Measurements from ENCODE around the gene UTP14C. TPM values are rescaled to one million over a fixed set of nuclear protein-coding genes. Genes with fewer than 3 reads are reported as not detected.
"Not testable (repeated sequence)": the region's sequence is repeated elsewhere in the genome, so short reads cannot be mapped to it uniquely, and the experiment has no call there.

UTP14C gene, protein sequence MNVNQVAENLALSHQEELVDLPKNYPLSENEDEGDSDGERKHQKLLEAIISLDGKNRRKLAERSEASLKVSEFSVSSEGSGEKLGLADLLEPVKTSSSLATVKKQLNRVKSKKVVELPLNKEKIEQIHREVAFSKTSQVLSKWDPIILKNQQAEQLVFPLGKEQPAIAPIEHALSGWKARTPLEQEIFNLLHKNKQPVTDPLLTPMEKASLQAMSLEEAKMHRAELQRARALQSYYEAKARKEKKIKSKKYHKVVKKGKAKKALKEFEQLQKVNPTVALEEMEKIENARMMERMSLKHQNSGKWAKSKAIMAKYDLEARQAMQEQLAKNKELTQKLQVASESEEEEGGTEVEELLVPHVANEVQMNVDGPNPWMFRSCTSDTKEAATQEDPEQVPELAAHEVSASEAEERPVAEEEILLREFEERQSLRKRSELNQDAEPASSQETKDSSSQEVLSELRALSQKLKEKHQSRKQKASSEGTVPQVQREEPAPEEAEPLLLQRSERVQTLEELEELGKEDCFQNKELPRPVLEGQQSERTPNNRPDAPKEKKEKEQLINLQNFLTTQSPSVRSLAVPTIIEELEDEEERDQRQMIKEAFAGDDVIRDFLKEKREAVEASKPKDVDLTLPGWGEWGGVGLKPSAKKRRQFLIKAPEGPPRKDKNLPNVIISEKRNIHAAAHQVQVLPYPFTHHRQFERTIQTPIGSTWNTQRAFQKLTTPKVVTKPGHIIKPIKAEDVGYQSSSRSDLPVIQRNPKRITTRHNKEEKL
- total RNA-seq (16.9 TPM), polyA plus RNA-seq (ENCODE audit: insufficient read depth in 1 of 8, insufficient read length in 8 of 8, low replicate concordance in 1 of 8) (10 to 100 TPM; 15.5 to 24.2 (median 20.8) TPM)
- long read RNA-seq, donor 1, full-length matches to known transcripts: 2 of 2 reads
- long read RNA-seq, donor 1, partial matches to known transcripts: 0 of 2 reads
- long read RNA-seq, donor 1, other reads (novel, unspliced or antisense): 0 of 2 reads
- long read RNA-seq, donor 2: 0 reads
- long read RNA-seq, donor 3, full-length matches to known transcripts: 4 of 4 reads
- long read RNA-seq, donor 3, partial matches to known transcripts: 0 of 4 reads
- long read RNA-seq, donor 3, other reads (novel, unspliced or antisense): 0 of 4 reads
- long read RNA-seq, donor 4: 0 reads
- long read RNA-seq, donor 5, full-length matches to known transcripts: 11 of 11 reads
- long read RNA-seq, donor 5, partial matches to known transcripts: 0 of 11 reads
- long read RNA-seq, donor 5, other reads (novel, unspliced or antisense): 0 of 11 reads
- long read RNA-seq, donor 6, full-length matches to known transcripts: 9 of 9 reads
- long read RNA-seq, donor 6, partial matches to known transcripts: 0 of 9 reads
- long read RNA-seq, donor 6, other reads (novel, unspliced or antisense): 0 of 9 reads
- long read RNA-seq, donor 7, full-length matches to known transcripts: 4 of 4 reads
- long read RNA-seq, donor 7, partial matches to known transcripts: 0 of 4 reads
- long read RNA-seq, donor 7, other reads (novel, unspliced or antisense): 0 of 4 reads
- long read RNA-seq, donor 8, full-length matches to known transcripts: 4 of 4 reads
- long read RNA-seq, donor 8, partial matches to known transcripts: 0 of 4 reads
- long read RNA-seq, donor 8, other reads (novel, unspliced or antisense): 0 of 4 reads
- long read RNA-seq, donor 9, full-length matches to known transcripts: 6 of 6 reads
- long read RNA-seq, donor 9, partial matches to known transcripts: 0 of 6 reads
- long read RNA-seq, donor 9, other reads (novel, unspliced or antisense): 0 of 6 reads
- long read RNA-seq, donor 10, full-length matches to known transcripts: 3 of 3 reads
- long read RNA-seq, donor 10, partial matches to known transcripts: 0 of 3 reads
- long read RNA-seq, donor 10, other reads (novel, unspliced or antisense): 0 of 3 reads
- long read RNA-seq, donor 11, full-length matches to known transcripts: 7 of 7 reads
- long read RNA-seq, donor 11, partial matches to known transcripts: 0 of 7 reads
- long read RNA-seq, donor 11, other reads (novel, unspliced or antisense): 0 of 7 reads

DNA sequence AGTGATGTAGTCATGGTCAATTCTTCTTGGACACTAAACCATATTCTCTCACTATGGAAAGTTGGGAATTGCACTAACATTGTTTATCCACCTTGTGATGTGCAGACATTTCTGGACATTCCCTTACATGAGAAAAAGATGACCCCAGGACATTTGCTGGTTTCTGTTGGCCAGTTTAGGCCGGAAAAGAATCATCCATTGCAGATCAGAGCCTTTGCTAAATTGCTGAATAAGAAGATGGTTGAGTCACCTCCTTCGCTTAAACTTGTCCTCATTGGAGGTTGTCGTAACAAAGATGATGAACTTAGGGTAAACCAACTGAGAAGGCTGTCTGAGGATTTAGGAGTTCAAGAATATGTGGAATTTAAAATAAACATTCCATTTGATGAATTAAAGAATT lies at the start of gene UTP14C:
Gene UTP14C (plus strand): TSS at position 211 of the 400 bp plus-strand sequence. CDS start 4,114 bp downstream, outside the sequence.
- WGBS (ENCODE audit: insufficient coverage): 97% methylated on average over 3 of the region's 3 CpGs
- DNase-seq: no peak
- no peak within 1 kb of the TSS for H3K4me3 ChIP-seq (ENCODE audit: low read length)
- no peaks in the 10 kb centered on the region for H3K27me3 ChIP-seq (ENCODE audit: control insufficient read depth, insufficient read depth, low read length)
- H3K36me3 ChIP-seq (ENCODE audit: control insufficient read depth, insufficient read depth, low read length): peaks cover 73% of the 10 kb centered on the region
- no peaks in the 10 kb centered on the region for H3K4me1 ChIP-seq (ENCODE audit: control insufficient read depth, insufficient read depth, low read length)
- H3K27ac ChIP-seq (ENCODE audit: low read length): no peak within 1 kb of the TSS
- H3K9me3 ChIP-seq (replicated peaks; ENCODE audit: control insufficient read depth, low read depth, low read length): peaks cover 19% of the 10 kb centered on the region

DNA sequence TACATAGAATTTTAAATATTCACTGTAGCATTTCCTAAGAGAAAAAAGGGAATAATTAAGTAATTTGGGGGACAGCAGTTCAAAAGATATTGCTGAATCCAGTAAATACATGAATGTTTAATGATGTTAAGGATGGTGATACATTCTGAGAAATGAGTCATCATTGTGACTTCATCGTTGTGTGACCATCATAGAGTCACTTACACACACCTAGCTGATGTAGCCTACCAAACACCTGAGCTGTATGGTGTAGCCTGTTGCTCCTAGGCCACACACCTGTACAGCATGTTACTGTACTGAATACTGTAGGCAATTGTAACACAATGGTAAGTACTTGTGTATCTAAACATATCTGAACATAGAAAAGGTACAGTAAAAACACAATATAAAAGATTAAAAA lies 48.1 kb upstream of the UTP14C start:
- no peak for DNase-seq
- H3K27ac ChIP-seq (ENCODE audit: low read length): no peak overlapping the region
- no peaks in the 10 kb centered on the region for H3K4me1 ChIP-seq (ENCODE audit: control insufficient read depth, insufficient read depth, low read length)
- no peaks in the 10 kb centered on the region for H3K36me3 ChIP-seq (ENCODE audit: control insufficient read depth, insufficient read depth, low read length)
- no CpG with 5 or more reads among the region's 1 CpG for WGBS (ENCODE audit: insufficient coverage)
- H3K9me3 ChIP-seq (replicated peaks; ENCODE audit: control insufficient read depth, low read depth, low read length): no peaks in the 10 kb centered on the region
- no peaks in the 10 kb centered on the region for H3K27me3 ChIP-seq (ENCODE audit: control insufficient read depth, insufficient read depth, low read length)
- H3K4me3 ChIP-seq (ENCODE audit: low read length): no peak overlapping the region

DNA sequence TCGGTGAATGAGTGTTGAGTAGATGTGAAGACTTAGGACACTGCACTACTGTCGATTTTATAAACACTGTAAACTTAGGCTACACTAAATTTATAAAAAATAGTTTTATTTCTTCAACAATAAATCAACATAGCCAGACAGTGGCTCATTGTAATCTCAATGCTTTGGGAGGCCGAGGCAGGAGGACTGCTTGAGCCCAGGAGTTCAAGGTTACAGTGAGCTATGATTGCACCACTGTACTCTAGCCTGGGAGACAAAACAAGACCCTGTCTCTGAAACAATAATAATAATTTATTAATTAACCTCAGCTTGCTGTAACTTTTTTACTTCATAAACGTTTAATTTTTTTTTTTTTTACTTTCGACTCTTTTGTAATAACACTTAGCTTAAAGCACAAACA lies 47.6 kb upstream of the UTP14C start:
- Histone ChIP-seq H3K27ac (ENCODE audit: low read length) (no peak overlapping the region), H3K9me3 (replicated peaks; ENCODE audit: control insufficient read depth, low read depth, low read length) (no peaks in the 10 kb centered on the region), H3K4me3 (ENCODE audit: low read length) (no peak overlapping the region), H3K4me1 (ENCODE audit: control insufficient read depth, insufficient read depth, low read length) (no peaks in the 10 kb centered on the region), H3K36me3 (ENCODE audit: control insufficient read depth, insufficient read depth, low read length) (no peaks in the 10 kb centered on the region), H3K27me3 (ENCODE audit: control insufficient read depth, insufficient read depth, low read length) (no peaks in the 10 kb centered on the region)
- no peak for DNase-seq
- no CpG with 5 or more reads among the region's 5 CpGs for WGBS (ENCODE audit: insufficient coverage)

GRCh38 chr13:51977625-51978024 lies 46.9 kb upstream of the UTP14C start:
- no peaks in the 10 kb centered on the region for H3K36me3 ChIP-seq (ENCODE audit: control insufficient read depth, insufficient read depth, low read length)
- H3K4me1 ChIP-seq (ENCODE audit: control insufficient read depth, insufficient read depth, low read length): no peaks in the 10 kb centered on the region
- no peak overlapping the region for H3K27ac ChIP-seq (ENCODE audit: low read length)
- DNase-seq: no peak
- no peak overlapping the region for H3K4me3 ChIP-seq (ENCODE audit: low read length)
- H3K27me3 ChIP-seq (ENCODE audit: control insufficient read depth, insufficient read depth, low read length): no peaks in the 10 kb centered on the region
- no CpG with 5 or more reads among the region's 5 CpGs for WGBS (ENCODE audit: insufficient coverage)
- H3K9me3 ChIP-seq (replicated peaks; ENCODE audit: control insufficient read depth, low read depth, low read length): no peaks in the 10 kb centered on the region

DNA sequence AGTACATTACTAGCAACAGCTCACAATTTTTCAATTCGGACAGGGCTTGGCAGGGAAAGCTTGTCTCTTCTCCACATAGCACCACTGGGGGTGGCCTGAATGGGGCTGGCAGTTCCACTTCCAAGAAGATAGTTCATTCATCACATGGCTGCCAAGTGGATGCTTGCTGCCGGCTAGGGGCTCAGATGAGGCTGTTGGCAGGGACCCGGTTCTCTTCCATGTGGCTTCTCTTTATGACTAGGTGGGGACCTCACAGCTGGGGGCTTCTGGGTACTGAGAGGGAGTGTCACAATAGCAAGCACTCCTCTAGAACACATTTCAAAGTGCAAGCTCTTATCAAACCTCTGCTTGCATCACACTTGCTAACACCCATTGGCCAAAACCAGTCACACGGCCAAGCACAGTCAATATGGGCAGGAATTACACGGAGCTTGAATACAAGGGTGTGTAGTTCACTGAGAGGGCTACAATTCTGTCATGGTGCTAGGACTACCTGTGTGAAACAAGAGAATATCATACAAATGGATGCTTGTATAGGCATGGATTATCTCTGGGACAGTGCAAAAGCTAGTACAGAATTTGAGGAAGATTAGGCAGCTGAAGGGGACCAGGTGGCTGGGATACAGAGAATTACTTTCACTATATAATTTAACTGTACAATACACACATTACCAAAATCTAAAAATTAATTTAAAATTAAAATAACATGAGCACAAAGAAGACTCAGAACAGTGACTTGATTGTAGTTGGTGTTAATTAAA lies 45.5 kb upstream of the UTP14C start:
- 0% methylated on average over 1 of the region's 5 CpGs for WGBS (ENCODE audit: insufficient coverage)
- no peak overlapping the region for H3K27ac ChIP-seq (ENCODE audit: low read length)

GRCh38 chr13:51980908-51981307 lies 43.6 kb upstream of the UTP14C start:
- DNase-seq: no peak
- Histone ChIP-seq H3K4me1 (ENCODE audit: control insufficient read depth, insufficient read depth, low read length) (no peaks in the 10 kb centered on the region), H3K9me3 (replicated peaks; ENCODE audit: control insufficient read depth, low read depth, low read length) (no peaks in the 10 kb centered on the region), H3K36me3 (ENCODE audit: control insufficient read depth, insufficient read depth, low read length) (no peaks in the 10 kb centered on the region), H3K27me3 (ENCODE audit: control insufficient read depth, insufficient read depth, low read length) (no peaks in the 10 kb centered on the region), H3K4me3 (ENCODE audit: low read length) (no peak overlapping the region), H3K27ac (ENCODE audit: low read length) (no peak overlapping the region)
- no CpG with 5 or more reads among the region's 4 CpGs for WGBS (ENCODE audit: insufficient coverage)

More for the DNA sequence above, 45.5 kb upstream of the UTP14C start:
- H3K36me3 ChIP-seq (ENCODE audit: control insufficient read depth, insufficient read depth, low read length): no peaks in the 10 kb centered on the region
- no peak for DNase-seq
- H3K4me3 ChIP-seq (ENCODE audit: low read length): no peak overlapping the region
- H3K9me3 ChIP-seq (replicated peaks; ENCODE audit: control insufficient read depth, low read depth, low read length): no peaks in the 10 kb centered on the region
- H3K27me3 ChIP-seq (ENCODE audit: control insufficient read depth, insufficient read depth, low read length): no peaks in the 10 kb centered on the region
- no peaks in the 10 kb centered on the region for H3K4me1 ChIP-seq (ENCODE audit: control insufficient read depth, insufficient read depth, low read length)

DNA sequence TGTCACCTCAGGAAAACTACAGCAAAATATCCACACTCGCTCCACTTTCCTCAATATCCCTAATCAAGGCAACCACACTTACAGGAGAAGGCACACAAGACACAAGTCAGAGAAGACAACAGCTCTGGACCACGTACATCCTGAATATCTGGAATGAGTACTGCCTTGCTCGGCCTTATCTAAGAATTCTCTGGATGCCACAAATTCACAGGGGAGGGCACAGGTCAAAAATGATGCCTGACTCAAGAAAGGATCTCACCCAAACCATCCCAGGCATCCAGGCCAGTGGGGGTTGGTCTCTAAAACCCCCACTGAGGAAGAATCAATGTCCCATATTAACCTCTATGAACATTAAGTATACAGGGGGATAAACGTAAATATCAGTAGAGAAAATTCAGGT lies 43.1 kb upstream of the UTP14C start:
- H3K36me3 ChIP-seq (ENCODE audit: control insufficient read depth, insufficient read depth, low read length): no peaks in the 10 kb centered on the region
- H3K4me1 ChIP-seq (ENCODE audit: control insufficient read depth, insufficient read depth, low read length): no peaks in the 10 kb centered on the region
- H3K27me3 ChIP-seq (ENCODE audit: control insufficient read depth, insufficient read depth, low read length): no peaks in the 10 kb centered on the region
- H3K9me3 ChIP-seq (replicated peaks; ENCODE audit: control insufficient read depth, low read depth, low read length): no peaks in the 10 kb centered on the region
- no peak for DNase-seq
- no peak overlapping the region for H3K4me3 ChIP-seq (ENCODE audit: low read length)
- no peak overlapping the region for H3K27ac ChIP-seq (ENCODE audit: low read length)
- 74% methylated on average over 3 of the region's 4 CpGs for WGBS (ENCODE audit: insufficient coverage)

- not testable (repeated sequence) for H3K9me3 ChIP-seq (replicated peaks; ENCODE audit: control insufficient read depth, low read depth, low read length); H3K4me3 ChIP-seq (ENCODE audit: low read length); H3K36me3 ChIP-seq (ENCODE audit: control insufficient read depth, insufficient read depth, low read length); DNase-seq; H3K27me3 ChIP-seq (ENCODE audit: control insufficient read depth, insufficient read depth, low read length); H3K27ac ChIP-seq (ENCODE audit: low read length); H3K4me1 ChIP-seq (ENCODE audit: control insufficient read depth, insufficient read depth, low read length)
- WGBS (ENCODE audit: insufficient coverage): 93% methylated on average over 3 of the region's 3 CpGs
Observed at GRCh38 chr13:51983292-51983691, 41.2 kb upstream of the UTP14C start.
